Neural progenitor cell (in vitro differentiated cells): ENCODE measurements around the gene PCSK6. TPM values are rescaled to one million over a fixed set of nuclear protein-coding genes. Genes with fewer than 3 reads are reported as not detected.

Experiments
- DNase-seq: peaks from one replicate; pipeline ENCODE4 v3.0.0-alpha.2; 2016; ENCODE audit warnings: low spot score
- H2AFZ ChIP-seq: fragments of 200-600 bp; sonication (generic); replicated peaks from 2 replicates; pipeline ENCODE4 v1.6.1; 2016; ENCODE audit warnings: antibody characterized with exemption
- H3F3A ChIP-seq: fragments of 200-600 bp; sonication (generic); 2 replicates; pipeline ENCODE4 v1.6.1; 2016; ENCODE audit warnings: antibody characterized with exemption, low read depth
- H3K27ac ChIP-seq: fragments of 200-600 bp; sonication (generic); 2 replicates; pipeline ENCODE4 v1.5.1; 2016; ENCODE audit warnings: mild to moderate bottlenecking
- H3K27me3 ChIP-seq: fragments of 200-600 bp; sonication (generic); 2 replicates; pipeline ENCODE4 v1.6.1; 2016; ENCODE audit warnings: mild to moderate bottlenecking, moderate library complexity
- H3K36me3 ChIP-seq: fragments of 200-600 bp; sonication (generic); 2 replicates; pipeline ENCODE4 v1.5.1; 2016
- H3K4me1 ChIP-seq: fragments of 200-600 bp; sonication (generic); 2 replicates; pipeline ENCODE4 v1.6.1; 2016; ENCODE audit warnings: mixed run types
- H3K4me2 ChIP-seq: fragments of 200-600 bp; sonication (generic); 2 replicates; pipeline ENCODE4 v1.6.1; 2016
- H3K4me3 ChIP-seq: fragments of 200-600 bp; sonication (generic); 2 replicates; pipeline ENCODE4 v1.5.1; 2016
- H3K79me2 ChIP-seq: fragments of 200-600 bp; sonication (generic); 2 replicates; pipeline ENCODE4 v1.6.1; 2016; ENCODE audit warnings: low read depth
- H3K9ac ChIP-seq: fragments of 200-600 bp; sonication (generic); 2 replicates; pipeline ENCODE4 v1.6.1; 2016
- H3K9me3 ChIP-seq: fragments of 200-600 bp; sonication (generic); 2 replicates; pipeline ENCODE4 v1.5.1; 2016; ENCODE audit warnings: low read depth
- H4K20me1 ChIP-seq: fragments of 200-600 bp; sonication (generic); 2 replicates; pipeline ENCODE4 v1.6.1; 2016; ENCODE audit warnings: low read depth
- H3K27ac Mint-ChIP-seq: 3 replicates; pipeline ENCODE4 v1.8.0; 2021; ENCODE audit warnings: mixed read lengths
- H3K27me3 Mint-ChIP-seq: 2 replicates; pipeline ENCODE4 v1.8.0; 2022; ENCODE audit warnings: low read depth, mild to moderate bottlenecking, inconsistent platforms, moderate library complexity, mixed read lengths; ENCODE audit not compliant: insufficient read depth
- H3K36me3 Mint-ChIP-seq: 3 replicates; pipeline ENCODE4 v1.8.0; 2021; ENCODE audit warnings: mixed read lengths
- H3K4me1 Mint-ChIP-seq: 3 replicates; pipeline ENCODE4 v1.8.0; 2021; ENCODE audit warnings: mixed read lengths
- H3K4me3 Mint-ChIP-seq: 3 replicates; pipeline ENCODE4 v1.8.0; 2021; ENCODE audit warnings: mild to moderate bottlenecking, moderate library complexity, mixed read lengths
- H3K9me3 Mint-ChIP-seq: 3 replicates; pipeline ENCODE4 v1.8.0; 2020; ENCODE audit warnings: mixed read lengths
- EZH2 ChIP-seq: fragments of 200-600 bp; sonication (generic); IDR thresholded peaks from 2 replicates; pipeline ENCODE4 v1.6.1; 2017; ENCODE audit warnings: antibody characterized with exemption, mild to moderate bottlenecking, moderate library complexity
- EZH2phosphoT487 ChIP-seq: fragments of 200-600 bp; sonication (generic); IDR thresholded peaks from 2 replicates; pipeline ENCODE4 v1.6.1; 2017; ENCODE audit warnings: antibody characterized with exemption
- total RNA-seq: library from RNA; depleted of rRNA; stranded (reverse); fragments of >200 nt; gene quantifications from 2 replicates; pipeline ENCODE4 v1.2.3, GENCODE V29; 2015; ENCODE audit warnings: low replicate concordance
- TF ChIP-seq, protein P1 (sequence below): fragments of 200-600 bp; sonication (generic); IDR thresholded peaks from 2 replicates; pipeline ENCODE4 v1.5.1; 2017; ENCODE audit warnings: antibody characterized with exemption, mild to moderate bottlenecking

The PCSK6 gene
- total RNA-seq, 1 donor from 2014 or later = 1.9 TPM

DNA sequence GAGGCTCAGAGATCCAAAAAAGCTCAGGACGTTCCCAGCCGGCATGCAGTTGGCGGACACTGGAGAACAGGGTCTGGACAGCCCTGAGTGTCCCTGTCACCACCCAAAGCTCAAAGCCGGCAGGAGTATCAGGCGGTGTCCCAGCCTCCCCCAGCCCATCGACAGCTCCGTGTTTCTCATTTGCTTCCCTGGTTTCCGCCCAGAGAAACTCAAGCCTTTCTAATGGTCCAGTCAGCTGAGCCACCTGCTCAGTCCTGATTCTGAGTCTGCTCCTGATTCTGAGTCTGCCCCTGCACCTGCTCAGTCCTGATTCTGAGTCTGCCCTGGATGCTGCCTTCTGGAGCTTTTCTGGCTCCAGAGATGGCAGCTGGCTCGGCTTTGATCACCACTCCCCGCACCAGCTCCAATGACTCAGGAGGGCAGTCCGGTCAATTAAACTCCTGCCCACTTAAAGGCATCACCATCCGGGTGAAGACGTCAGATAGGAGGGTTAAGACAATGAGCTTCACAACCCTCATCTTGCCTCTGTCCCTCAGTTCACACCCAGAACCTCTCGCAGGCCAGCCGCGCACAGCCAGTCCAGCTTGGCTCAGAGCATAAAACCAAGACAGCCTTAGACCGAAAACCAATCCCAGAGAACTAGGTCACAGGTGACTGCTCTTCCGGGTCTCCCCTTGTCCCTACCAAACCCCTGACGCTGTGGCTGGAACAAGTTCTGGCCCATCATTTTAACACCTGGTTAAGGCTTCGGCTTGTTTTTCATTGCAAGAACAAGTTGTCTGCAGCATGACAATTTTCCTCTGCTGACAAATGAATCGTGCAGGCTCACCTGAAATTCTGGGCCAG is 6.8 kb downstream of the PCSK6 start:
- Histone ChIP-seq H4K20me1 (peaks cover 6% of the 10 kb centered on the region), H3K4me2 (no peak overlapping the region), H3K27me3 (peaks cover 26% of the 10 kb centered on the region), H3K27ac (no peak overlapping the region), H2AFZ (no peak overlapping the region), H3K79me2 (no peaks in the 10 kb centered on the region), H3K4me3 (no peak overlapping the region), H3K9ac (no peak overlapping the region), H3K4me1 (peaks cover 22% of the 10 kb centered on the region), H3K9me3 (no peaks in the 10 kb centered on the region), H3K36me3 (no peaks in the 10 kb centered on the region), H3F3A (peaks cover 13% of the 10 kb centered on the region)
- peak overlapping the region; percentile 21 for H3K27ac Mint-ChIP-seq
- TF ChIP-seq EZH2phosphoT487 (no peak), EZH2 (no peak)
- TF ChIP-seq, protein P1, sequence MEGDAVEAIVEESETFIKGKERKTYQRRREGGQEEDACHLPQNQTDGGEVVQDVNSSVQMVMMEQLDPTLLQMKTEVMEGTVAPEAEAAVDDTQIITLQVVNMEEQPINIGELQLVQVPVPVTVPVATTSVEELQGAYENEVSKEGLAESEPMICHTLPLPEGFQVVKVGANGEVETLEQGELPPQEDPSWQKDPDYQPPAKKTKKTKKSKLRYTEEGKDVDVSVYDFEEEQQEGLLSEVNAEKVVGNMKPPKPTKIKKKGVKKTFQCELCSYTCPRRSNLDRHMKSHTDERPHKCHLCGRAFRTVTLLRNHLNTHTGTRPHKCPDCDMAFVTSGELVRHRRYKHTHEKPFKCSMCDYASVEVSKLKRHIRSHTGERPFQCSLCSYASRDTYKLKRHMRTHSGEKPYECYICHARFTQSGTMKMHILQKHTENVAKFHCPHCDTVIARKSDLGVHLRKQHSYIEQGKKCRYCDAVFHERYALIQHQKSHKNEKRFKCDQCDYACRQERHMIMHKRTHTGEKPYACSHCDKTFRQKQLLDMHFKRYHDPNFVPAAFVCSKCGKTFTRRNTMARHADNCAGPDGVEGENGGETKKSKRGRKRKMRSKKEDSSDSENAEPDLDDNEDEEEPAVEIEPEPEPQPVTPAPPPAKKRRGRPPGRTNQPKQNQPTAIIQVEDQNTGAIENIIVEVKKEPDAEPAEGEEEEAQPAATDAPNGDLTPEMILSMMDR = no peak
- H3K27me3 Mint-ChIP-seq = peaks cover 10% of the 10 kb centered on the region
- no peaks in the 10 kb centered on the region for H3K9me3 Mint-ChIP-seq
- H3K4me3 Mint-ChIP-seq = no peak overlapping the region
- H3K4me1 Mint-ChIP-seq = peaks cover 43% of the 10 kb centered on the region
- peaks cover 3% of the 10 kb centered on the region for H3K36me3 Mint-ChIP-seq
- no peak for DNase-seq

DNA sequence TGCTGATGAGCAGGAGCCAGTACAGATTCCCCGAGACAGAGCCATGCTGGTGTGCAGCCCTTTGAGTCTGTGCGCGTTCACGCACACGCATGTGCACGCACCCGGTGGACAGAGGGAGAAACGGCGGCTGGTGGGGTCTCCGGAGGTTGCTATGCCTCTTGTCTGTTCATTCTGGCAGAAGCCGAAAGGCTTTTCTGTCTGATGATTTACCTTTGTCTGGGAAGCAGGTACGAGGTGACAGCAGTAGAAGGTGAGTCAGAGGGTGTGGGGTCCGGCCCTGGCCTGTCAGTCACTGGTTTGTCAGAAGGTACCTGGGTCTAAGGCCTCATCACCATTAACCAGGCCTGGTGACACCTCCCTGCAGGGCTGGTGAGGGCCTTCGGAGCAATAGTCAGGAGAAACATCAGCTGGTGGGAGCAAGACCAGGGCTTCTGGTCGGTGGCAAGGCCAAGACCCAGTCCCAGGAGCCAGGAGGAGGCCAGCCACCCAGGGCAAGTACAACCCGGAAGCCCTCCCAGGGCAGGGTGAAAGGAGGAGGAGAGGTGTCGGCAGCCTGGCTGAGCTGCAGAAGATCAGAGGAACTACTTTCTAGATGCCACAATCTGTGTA is 7.5 kb downstream of the PCSK6 start:
- no peaks in the 10 kb centered on the region for H3K9me3 ChIP-seq
- H3K79me2 ChIP-seq = no peaks in the 10 kb centered on the region
- no peak for DNase-seq
- no peak overlapping the region for H3K4me2 ChIP-seq
- Mint-ChIP-seq H3K9me3 (no peaks in the 10 kb centered on the region), H3K4me3 (no peak overlapping the region), H3K4me1 (peaks cover 42% of the 10 kb centered on the region), H3K27me3 (peaks cover 5% of the 10 kb centered on the region), H3K27ac (no peak overlapping the region), H3K36me3 (peaks cover 3% of the 10 kb centered on the region)
- H3K4me3 ChIP-seq = no peak overlapping the region
- peaks cover 17% of the 10 kb centered on the region for H3K4me1 ChIP-seq
- no peaks in the 10 kb centered on the region for H3K36me3 ChIP-seq
- TF ChIP-seq EZH2 (no peak), EZH2phosphoT487 (no peak)
- TF ChIP-seq, protein P1 = no peak
- H3K27me3 ChIP-seq = peaks cover 19% of the 10 kb centered on the region
- peaks cover 6% of the 10 kb centered on the region for H3F3A ChIP-seq
- no peak overlapping the region for H2AFZ ChIP-seq
- no peak overlapping the region for H3K27ac ChIP-seq
- peaks cover 6% of the 10 kb centered on the region for H4K20me1 ChIP-seq
- H3K9ac ChIP-seq = no peak overlapping the region

DNA sequence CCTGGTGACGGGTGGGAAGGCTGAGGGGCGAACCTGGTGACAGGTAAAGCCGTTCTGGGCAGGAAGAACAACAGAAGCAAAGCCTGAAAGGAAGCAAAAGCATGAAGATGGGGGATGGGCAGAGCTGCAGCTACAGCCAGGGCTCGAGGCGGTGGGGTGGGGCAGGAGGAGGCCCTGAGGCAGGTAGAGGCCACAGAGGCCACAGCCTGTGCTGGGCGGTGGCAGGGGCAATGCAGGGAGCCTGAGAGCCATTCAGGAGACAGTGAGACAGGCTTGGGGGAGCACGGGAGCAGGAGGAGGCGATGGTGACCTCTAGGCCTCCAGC is 8.2 kb downstream of the PCSK6 start:
- peaks cover 5% of the 10 kb centered on the region for H3K27me3 Mint-ChIP-seq
- H3K27ac ChIP-seq = no peak overlapping the region
- no peaks in the 10 kb centered on the region for H3K36me3 ChIP-seq
- H3K27me3 ChIP-seq = peaks cover 12% of the 10 kb centered on the region
- H3K4me1 Mint-ChIP-seq = peaks cover 36% of the 10 kb centered on the region
- H3K9me3 Mint-ChIP-seq = no peaks in the 10 kb centered on the region
- no peak for DNase-seq
- peaks cover 6% of the 10 kb centered on the region for H4K20me1 ChIP-seq
- H3K4me1 ChIP-seq = peaks cover 17% of the 10 kb centered on the region
- H3K4me2 ChIP-seq = no peak overlapping the region
- TF ChIP-seq, protein P1 = no peak
- TF ChIP-seq EZH2 = no peak
- TF ChIP-seq EZH2phosphoT487 = no peak
- H2AFZ ChIP-seq = no peak overlapping the region
- no peaks in the 10 kb centered on the region for H3K79me2 ChIP-seq
- no peaks in the 10 kb centered on the region for H3K9me3 ChIP-seq
- peaks cover 1% of the 10 kb centered on the region for H3K36me3 Mint-ChIP-seq
- H3K9ac ChIP-seq = no peak overlapping the region
- H3K27ac Mint-ChIP-seq = peak overlapping the region; percentile 64
- no peak overlapping the region for H3K4me3 ChIP-seq
- H3K4me3 Mint-ChIP-seq = no peak overlapping the region
- H3F3A ChIP-seq = no peaks in the 10 kb centered on the region
